AG09319 (cell line): ENCODE results near the gene ZNF362.
"Not testable (repeated sequence)": the region's sequence is repeated elsewhere in the genome, so short reads cannot be mapped to it uniquely, and the experiment has no call there.

Experiments
- DNase-seq: peaks from one replicate; pipeline ENCODE4 v3.0.0-alpha.2; 2010; ENCODE audit warnings: low read depth; ENCODE audit errors: extremely low read depth
- CTCF ChIP-seq: IDR thresholded peaks from 2 replicates; pipeline ENCODE4 v1.5.1; 2011; ENCODE audit warnings: low read depth, mild to moderate bottlenecking, inconsistent platforms, low read length, moderate library complexity

Gene ZNF362

DNA sequence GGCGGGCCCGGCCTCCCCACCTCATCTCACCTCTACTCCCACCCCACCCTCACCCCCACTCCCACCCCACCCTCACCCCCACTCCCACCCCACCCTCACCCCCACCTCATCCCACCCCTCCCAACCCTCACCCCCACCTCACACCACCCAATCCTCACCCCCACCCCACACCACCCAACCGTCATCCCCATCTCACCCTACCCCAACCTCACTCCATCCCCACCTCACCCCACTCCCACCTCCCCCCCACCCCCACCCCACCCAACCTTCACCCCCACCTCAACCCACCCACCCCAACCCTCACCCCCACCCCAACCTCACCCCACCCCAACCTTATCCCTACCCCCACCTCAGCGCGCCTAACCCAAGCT is 51.2 kb downstream of the ZNF362 start:
- no peak for TF ChIP-seq CTCF
- DNase-seq: no peak

GRCh38 chr1:33309351-33309750 is 53.1 kb downstream of the ZNF362 start:
- DNase-seq: not testable (repeated sequence)

- DNase-seq: no peak
- TF ChIP-seq CTCF: no peak
Observed at GRCh38 chr1:33310702-33311101, 54.4 kb downstream of the ZNF362 start.

DNA sequence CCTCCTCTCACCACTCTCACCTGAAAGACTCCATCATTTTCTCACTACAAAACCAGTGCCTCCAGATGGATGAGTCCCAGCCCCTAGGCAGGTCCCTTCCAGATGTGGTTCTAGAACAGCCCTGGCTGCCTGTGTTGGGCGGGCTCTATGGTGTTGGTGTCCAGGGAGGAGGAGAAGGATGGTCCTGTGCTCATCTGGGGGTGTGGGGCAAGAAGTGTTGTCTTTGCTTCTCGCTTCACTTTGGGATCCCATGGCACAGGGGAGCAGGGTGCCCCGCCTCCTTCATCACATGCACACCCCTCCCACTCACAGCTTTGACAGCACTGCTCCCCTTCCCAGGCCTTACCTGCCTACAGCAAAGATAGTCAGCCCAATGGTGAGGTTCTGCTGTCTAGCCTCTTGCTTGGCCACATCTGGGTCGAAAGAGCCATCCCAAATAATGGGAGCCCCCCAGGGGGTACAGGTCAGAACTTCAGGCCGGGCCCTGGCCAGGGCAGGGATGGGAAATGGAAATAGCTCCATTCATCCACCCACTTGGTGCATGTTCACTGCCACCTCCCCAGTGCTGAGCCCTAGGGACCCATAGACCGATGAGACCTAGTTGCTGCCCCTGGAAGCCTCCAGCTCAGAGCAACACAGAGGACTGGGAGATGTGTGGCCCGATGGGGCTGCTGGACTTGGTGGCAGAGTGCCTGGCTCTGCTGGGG is 55.6 kb downstream of the ZNF362 start:
- TF ChIP-seq CTCF: no peak
- no peak for DNase-seq

DNA sequence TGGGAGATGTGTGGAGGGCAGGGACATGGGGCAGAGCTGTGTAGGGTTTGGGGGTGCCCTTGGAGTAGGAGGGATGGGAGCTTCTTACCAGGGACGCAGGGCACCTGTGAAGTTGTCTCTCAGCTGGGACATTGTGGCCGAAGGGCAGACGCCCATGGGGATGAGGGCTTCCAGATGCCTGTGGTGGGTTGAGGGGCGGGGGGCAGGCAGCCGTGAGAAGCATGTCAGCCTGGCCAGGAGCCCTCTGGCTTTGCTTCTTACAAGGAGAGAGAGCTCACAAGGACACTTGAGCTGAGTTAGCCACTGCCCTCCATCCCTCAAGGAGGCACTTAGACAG is 56.1 kb downstream of the ZNF362 start:
- TF ChIP-seq CTCF: no peak
- DNase-seq: no peak

DNA sequence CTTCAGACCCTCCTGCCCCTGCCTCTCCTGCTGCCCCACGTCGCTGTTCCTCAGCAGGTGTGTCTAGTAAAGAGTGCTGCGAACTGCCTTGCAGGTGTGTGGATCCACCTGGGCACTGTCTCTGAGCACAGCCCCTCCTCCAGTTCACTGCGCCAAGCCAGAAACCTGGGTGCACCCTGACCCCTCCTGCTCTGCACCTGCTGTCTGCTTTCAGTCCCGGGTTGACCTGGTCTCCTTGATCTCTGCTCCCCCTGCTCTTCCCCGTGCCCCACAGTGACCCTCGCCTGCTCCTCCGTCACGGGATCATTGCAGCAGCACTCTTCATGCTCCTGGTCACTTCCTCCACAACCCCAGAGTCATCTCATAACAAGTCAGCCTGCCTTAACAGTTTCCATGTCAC is 58.1 kb downstream of the ZNF362 start:
- DNase-seq: no peak

DNA sequence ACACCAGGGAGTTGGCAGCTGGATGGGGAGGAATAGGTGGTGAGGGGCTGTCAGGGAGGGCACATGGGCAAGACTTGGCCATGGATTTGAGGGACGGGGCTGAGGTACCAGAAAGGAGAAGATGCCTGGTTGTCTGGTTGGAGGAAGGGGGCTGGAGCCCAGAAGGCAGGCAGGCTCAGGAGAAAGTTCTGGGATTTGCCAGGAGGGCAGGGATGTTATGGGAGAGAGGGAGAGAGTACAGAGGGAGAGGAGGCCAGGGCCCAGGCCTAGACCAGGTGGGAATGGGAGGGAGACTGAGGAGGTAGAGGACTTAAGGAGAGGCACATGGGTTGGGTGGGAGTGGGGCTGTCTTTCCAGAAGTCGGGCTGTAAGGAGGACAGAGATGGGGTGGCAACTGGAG is 60.3 kb downstream of the ZNF362 start:
- no peak for DNase-seq
- TF ChIP-seq CTCF: no peak

More for the DNA sequence above, 58.1 kb downstream of the ZNF362 start:
- no peak for TF ChIP-seq CTCF

DNA sequence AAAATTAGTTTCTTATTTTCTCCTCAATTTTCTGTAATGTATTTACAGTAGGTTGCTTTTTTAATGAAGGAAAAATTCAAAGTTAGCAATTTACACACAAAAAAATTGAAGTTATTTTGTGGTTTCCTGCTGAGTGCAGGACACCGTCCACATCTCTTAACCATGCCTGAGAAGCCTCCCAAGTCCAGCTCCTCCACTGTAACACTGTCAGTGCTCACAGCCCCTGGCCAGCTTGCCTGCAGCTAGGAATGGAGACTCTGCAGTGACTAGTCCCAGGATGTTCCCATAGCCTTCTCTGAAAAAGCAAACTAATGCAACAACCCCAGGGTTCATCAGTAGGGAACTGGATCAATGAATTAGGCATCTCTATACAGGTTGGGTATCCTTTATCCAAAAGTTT is 61.1 kb downstream of the ZNF362 start:
- no peak for TF ChIP-seq CTCF
- no peak for DNase-seq
